ENCODE results near the gene XG. TPM values are rescaled to one million over a fixed set of nuclear protein-coding genes. Genes with fewer than 3 reads are reported as not detected.
"Not testable (repeated sequence)": the region's sequence is repeated elsewhere in the genome, so short reads cannot be mapped to it uniquely, and the experiment has no call there.

XG gene
- total and polyA plus RNA-seq, 7 experiments from 2014 or later: 0.22 to 0.71 TPM; not detected in 5

DNA sequence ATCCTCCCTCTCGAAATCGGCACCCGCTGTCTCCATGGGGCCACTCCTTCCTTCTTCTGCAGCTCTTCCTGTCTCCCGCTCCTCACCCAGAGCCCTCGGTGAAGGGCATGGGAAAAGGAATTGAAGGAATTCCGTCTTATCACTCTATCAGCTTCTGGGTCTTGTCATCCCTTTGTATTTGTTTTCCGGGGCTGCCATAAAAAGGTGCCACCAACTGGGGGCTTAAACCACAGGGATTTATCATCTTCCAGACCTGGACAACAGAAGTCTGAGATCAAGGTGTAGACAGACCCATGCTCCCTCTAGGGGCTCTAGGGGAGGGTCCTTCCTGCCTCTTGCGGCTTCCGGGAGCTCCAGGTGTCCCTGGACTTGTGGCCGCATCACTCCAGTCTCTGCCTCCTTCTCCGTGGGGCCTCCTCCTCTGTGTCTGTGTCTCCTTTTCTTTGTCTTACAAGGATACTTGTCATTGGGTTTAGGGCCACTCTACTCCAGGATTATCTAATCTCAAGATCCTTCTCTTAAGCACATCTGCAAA is 36.7 kb upstream of the XG start:
- no peaks in the 10 kb centered on the region for H3K27me3 Mint-ChIP-seq
- no peak for ATAC-seq
- intact Hi-C loops (cut with micrococcal nuclease): no loop called here
- peak overlapping the region in 2 of 10 donors; percentile 13 to 44 for H3K4me3 Mint-ChIP-seq
- no peak for DNase-seq
- H3K27me3 ChIP-seq (ENCODE audit: control insufficient read depth in 2 of 2, insufficient read depth in 2 of 2, low read length in 2 of 2): no peaks in the 10 kb centered on the region
- H3K4me1 ChIP-seq (ENCODE audit: control insufficient read depth in 2 of 2, insufficient read depth in 2 of 2, low read length in 2 of 2): peaks cover 11 to 19% of the 10 kb centered on the region in 2 donors
- peaks cover 0 to 41% (median 27%) of the 10 kb centered on the region in 3 experiments for H3K36me3 ChIP-seq (ENCODE audit: control insufficient read depth in 2 of 3, insufficient read depth in 3 of 3, low read length in 3 of 3)
- no peak overlapping the region for H3K4me3 ChIP-seq (ENCODE audit: low read length)
- H3K27ac ChIP-seq (ENCODE audit: low read depth, low read length): no peak overlapping the region
- peak overlapping the region in 6 of 9 donors; percentile 28 to 75 (median 40) for H3K27ac Mint-ChIP-seq
- peaks cover 15 to 53% (median 39%) of the 10 kb centered on the region in 5 donors for H3K36me3 Mint-ChIP-seq
- H3K9me3 Mint-ChIP-seq: no peaks in the 10 kb centered on the region
- no peaks in the 10 kb centered on the region for H3K9me3 ChIP-seq (ENCODE audit: control insufficient read depth in 2 of 3, low read length in 3 of 3)
- POLR2A ChIA-PET: no interaction called here
- CTCF ChIA-PET: no interaction called here
- peaks cover 14 to 58% (median 31%) of the 10 kb centered on the region in 7 donors for H3K4me1 Mint-ChIP-seq

DNA sequence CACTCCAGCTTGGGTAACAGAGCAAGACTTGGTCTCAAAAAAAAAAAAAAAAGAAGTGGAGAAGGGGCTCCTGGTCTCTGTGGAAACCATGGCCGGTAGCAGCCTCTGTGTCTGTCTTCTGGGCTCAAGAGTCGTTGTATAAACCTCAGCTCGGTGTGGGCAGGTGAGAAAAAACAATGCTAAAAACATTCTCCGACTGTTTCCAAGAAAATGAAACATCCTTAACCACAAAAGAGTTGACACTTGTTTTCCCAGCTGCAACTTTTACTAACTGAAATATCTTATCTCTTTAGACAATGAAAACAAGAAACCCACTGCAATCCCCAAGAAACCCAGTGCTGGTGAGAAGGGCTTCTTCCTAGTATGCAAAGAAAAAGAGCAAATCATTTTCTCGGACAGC is 34.5 kb upstream of the XG start:
- Histone ChIP-seq H3K4me1 (ENCODE audit: control insufficient read depth in 2 of 2, insufficient read depth in 2 of 2, low read length in 2 of 2) (peaks cover 9 to 11% of the 10 kb centered on the region in 2 donors), H3K27me3 (ENCODE audit: control insufficient read depth in 2 of 2, insufficient read depth in 2 of 2, low read length in 2 of 2) (no peaks in the 10 kb centered on the region), H3K9me3 (ENCODE audit: control insufficient read depth in 2 of 3, low read length in 3 of 3) (no peaks in the 10 kb centered on the region), H3K36me3 (ENCODE audit: control insufficient read depth in 2 of 3, insufficient read depth in 3 of 3, low read length in 3 of 3) (peaks cover 0 to 50% (median 35%) of the 10 kb centered on the region in 3 experiments), H3K4me3 (ENCODE audit: low read length) (no peak overlapping the region), H3K27ac (ENCODE audit: low read depth, low read length) (no peak overlapping the region)
- Mint-ChIP-seq H3K9me3 (no peaks in the 10 kb centered on the region), H3K27ac (peak overlapping the region in 2 of 9 donors; percentile 62 to 77), H3K4me3 (peak overlapping the region in 1 of 10 donors; percentile 39), H3K36me3 (peaks cover 15 to 51% (median 37%) of the 10 kb centered on the region in 5 donors), H3K27me3 (no peaks in the 10 kb centered on the region), H3K4me1 (peaks cover 6 to 43% (median 24%) of the 10 kb centered on the region in 7 donors)
- POLR2A ChIA-PET: no interaction called here
- DNase-seq (no peak), ATAC-seq (no peak)
- CTCF ChIA-PET: no interaction called here
- intact Hi-C loops (cut with micrococcal nuclease): no loop called here

DNA sequence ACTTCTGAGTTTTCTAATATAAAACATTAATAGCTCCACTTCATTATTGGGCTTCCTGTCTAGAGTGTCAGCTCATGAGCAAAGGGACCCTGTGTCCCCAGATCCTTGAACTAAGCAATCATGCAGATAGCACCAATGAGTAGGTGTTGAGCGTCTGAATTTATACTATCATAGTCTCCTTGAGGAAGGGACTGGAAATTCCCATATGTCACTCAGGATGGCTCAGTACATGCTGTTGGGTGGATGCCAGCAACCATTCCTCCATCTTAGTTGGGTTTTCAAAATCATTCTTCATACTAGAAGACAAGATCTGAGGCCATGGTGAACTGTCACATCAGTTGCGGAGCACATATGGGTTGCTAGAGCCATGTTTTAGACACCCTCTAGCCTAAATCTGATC is 33.0 kb upstream of the XG start:
- intact Hi-C loops (cut with micrococcal nuclease): no loop called here
- Mint-ChIP-seq H3K4me3 (no peak overlapping the region), H3K4me1 (peaks cover 6 to 41% (median 21%) of the 10 kb centered on the region in 7 donors), H3K9me3 (no peaks in the 10 kb centered on the region), H3K27me3 (no peaks in the 10 kb centered on the region), H3K27ac (peak overlapping the region in 3 of 9 donors; percentile 33 to 65 (median 54)), H3K36me3 (peaks cover 19 to 64% (median 48%) of the 10 kb centered on the region in 5 donors)
- Histone ChIP-seq H3K27me3 (ENCODE audit: control insufficient read depth in 2 of 2, insufficient read depth in 2 of 2, low read length in 2 of 2) (no peaks in the 10 kb centered on the region), H3K27ac (ENCODE audit: low read depth, low read length) (no peak overlapping the region), H3K9me3 (ENCODE audit: control insufficient read depth in 2 of 3, low read length in 3 of 3) (no peaks in the 10 kb centered on the region), H3K4me3 (ENCODE audit: low read length) (no peak overlapping the region), H3K36me3 (ENCODE audit: control insufficient read depth in 2 of 3, insufficient read depth in 3 of 3, low read length in 3 of 3) (peaks cover 0 to 65% (median 34%) of the 10 kb centered on the region in 3 experiments), H3K4me1 (ENCODE audit: control insufficient read depth in 2 of 2, insufficient read depth in 2 of 2, low read length in 2 of 2) (peaks cover 7 to 9% of the 10 kb centered on the region in 2 donors)
- ChIA-PET CTCF (no interaction called here), POLR2A (no interaction called here)
- no peak for ATAC-seq
- DNase-seq: no peak

DNA sequence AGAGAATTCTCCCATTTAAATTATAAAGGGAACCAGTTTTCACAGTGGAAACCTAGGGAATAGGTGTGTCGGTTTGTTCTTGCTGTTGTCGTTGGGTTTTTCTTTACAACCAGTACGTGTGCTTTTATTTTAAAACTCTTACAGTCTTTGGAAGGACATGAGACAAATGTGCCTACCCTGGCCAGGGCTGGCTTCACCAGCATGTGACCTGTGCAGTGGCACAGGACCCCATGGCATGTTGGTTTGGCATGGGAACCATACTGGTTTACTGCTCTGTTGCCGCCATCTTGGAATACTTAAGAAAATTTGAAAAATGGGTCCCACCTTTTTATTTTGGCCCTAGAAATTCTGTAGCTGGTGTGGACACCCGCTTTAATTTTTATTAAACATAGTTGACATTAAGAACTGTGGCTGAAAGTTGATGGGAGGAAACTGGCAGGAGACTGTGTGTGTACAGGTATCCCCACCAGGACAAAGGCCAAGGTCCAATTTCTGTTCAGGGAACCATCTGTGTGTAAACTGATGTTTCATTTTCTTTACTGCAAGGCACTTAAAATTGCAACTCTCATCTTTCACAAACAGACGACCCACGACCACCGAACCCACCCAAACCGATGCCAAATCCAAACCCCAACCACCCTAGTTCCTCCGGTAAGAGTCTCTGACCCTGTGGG is 31.9 kb upstream of the XG start:
- H3K9me3 ChIP-seq (ENCODE audit: control insufficient read depth in 2 of 3, low read length in 3 of 3): no peaks in the 10 kb centered on the region
- Mint-ChIP-seq H3K4me1 (peaks cover 6 to 33% (median 13%) of the 10 kb centered on the region in 7 donors), H3K9me3 (no peaks in the 10 kb centered on the region), H3K27ac (peak overlapping the region in 1 of 9 donors; percentile 54), H3K36me3 (peaks cover 19 to 65% (median 46%) of the 10 kb centered on the region in 5 donors), H3K4me3 (no peak overlapping the region), H3K27me3 (no peaks in the 10 kb centered on the region)
- no peaks in the 10 kb centered on the region for H3K27me3 ChIP-seq (ENCODE audit: control insufficient read depth in 2 of 2, insufficient read depth in 2 of 2, low read length in 2 of 2)
- no peak overlapping the region for H3K4me3 ChIP-seq (ENCODE audit: low read length)
- H3K27ac ChIP-seq (ENCODE audit: low read depth, low read length): no peak overlapping the region
- H3K4me1 ChIP-seq (ENCODE audit: control insufficient read depth in 2 of 2, insufficient read depth in 2 of 2, low read length in 2 of 2): peaks cover under 1 to 2% of the 10 kb centered on the region in 2 donors
- intact Hi-C loops (cut with micrococcal nuclease): no loop called here
- ChIA-PET POLR2A (no interaction called here), CTCF (no interaction called here)
- no peak for DNase-seq
- H3K36me3 ChIP-seq (ENCODE audit: control insufficient read depth in 2 of 3, insufficient read depth in 3 of 3, low read length in 3 of 3): peaks cover 0 to 72% (median 39%) of the 10 kb centered on the region in 3 experiments
- ATAC-seq: no peak

DNA sequence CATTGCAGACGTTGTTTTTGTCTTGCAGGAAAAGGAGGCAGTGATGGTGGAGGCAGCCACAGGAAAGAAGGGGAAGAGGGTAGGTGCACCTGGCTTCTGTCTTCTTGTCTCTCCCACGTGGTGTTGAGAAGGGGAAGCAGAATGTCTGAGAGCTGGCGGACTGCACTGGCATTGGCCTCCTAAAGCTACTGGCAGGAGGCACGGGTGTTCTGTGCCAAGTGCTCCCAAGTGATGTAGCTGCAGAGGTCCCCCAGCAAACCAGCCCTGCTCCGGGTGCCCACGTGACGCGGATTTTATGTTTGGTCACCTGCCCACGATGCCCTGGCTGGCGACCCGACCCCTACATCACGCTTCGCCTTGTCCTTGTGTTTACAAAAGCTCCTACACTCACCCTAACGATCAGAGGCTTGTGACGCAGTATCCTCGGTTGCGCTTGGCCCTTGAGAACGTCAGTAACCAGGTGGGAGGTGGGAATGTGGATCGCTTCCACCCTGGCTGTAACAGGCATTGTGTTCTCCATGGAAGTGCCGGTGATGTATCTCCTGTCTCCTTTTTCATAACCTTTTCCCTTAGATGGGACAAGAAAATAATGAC is 28.5 kb upstream of the XG start:
- Mint-ChIP-seq H3K9me3 (peaks cover 0 to 3% (median 0%) of the 10 kb centered on the region in 11 donors), H3K4me1 (peaks cover 0 to 6% (median 3%) of the 10 kb centered on the region in 7 donors), H3K4me3 (no peak overlapping the region), H3K36me3 (peaks cover 11 to 65% (median 51%) of the 10 kb centered on the region in 5 donors), H3K27ac (no peak overlapping the region), H3K27me3 (no peaks in the 10 kb centered on the region)
- H3K36me3 ChIP-seq (ENCODE audit: control insufficient read depth in 2 of 3, insufficient read depth in 3 of 3, low read length in 3 of 3): peaks cover 0 to 81% (median 34%) of the 10 kb centered on the region in 3 experiments
- no peak overlapping the region for H3K4me3 ChIP-seq (ENCODE audit: low read length)
- no peaks in the 10 kb centered on the region for H3K4me1 ChIP-seq (ENCODE audit: control insufficient read depth in 2 of 2, insufficient read depth in 2 of 2, low read length in 2 of 2)
- H3K27me3 ChIP-seq (ENCODE audit: control insufficient read depth in 2 of 2, insufficient read depth in 2 of 2, low read length in 2 of 2): no peaks in the 10 kb centered on the region
- DNase-seq (no peak), ATAC-seq (no peak)
- no peaks in the 10 kb centered on the region for H3K9me3 ChIP-seq (ENCODE audit: control insufficient read depth in 2 of 3, low read length in 3 of 3)
- intact Hi-C loops (cut with micrococcal nuclease): no loop called here
- POLR2A ChIA-PET: no interaction called here
- no peak overlapping the region for H3K27ac ChIP-seq (ENCODE audit: low read depth, low read length)
- CTCF ChIA-PET: no interaction called here

DNA sequence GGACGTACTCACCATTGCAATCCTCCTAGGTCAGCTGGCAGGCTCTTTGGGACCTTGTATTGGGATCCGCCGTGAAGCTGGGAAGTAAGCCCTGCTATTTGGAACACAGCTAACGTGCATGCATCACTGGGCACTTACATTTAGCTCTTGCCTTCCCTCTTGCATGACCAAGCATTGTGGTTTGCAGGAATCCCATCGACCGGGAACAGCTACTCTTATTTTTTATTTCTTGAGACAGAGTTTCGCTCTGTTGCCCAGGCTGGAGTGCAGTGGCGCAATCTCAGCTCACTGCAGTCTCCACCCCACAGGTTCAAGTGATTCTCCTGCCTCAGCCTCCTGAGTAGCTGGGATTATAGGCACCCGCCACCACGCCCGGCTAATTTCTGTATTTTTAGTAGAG is 24.6 kb upstream of the XG start:
- peaks cover 13 to 60% (median 43%) of the 10 kb centered on the region in 5 donors for H3K36me3 Mint-ChIP-seq
- H3K9me3 ChIP-seq (ENCODE audit: control insufficient read depth in 2 of 3, low read length in 3 of 3); H3K4me3 ChIP-seq (ENCODE audit: low read length); H3K9me3 Mint-ChIP-seq; H3K27me3 ChIP-seq (ENCODE audit: control insufficient read depth in 2 of 2, insufficient read depth in 2 of 2, low read length in 2 of 2); H3K4me1 Mint-ChIP-seq; CTCF ChIA-PET; ATAC-seq; H3K4me1 ChIP-seq (ENCODE audit: control insufficient read depth in 2 of 2, insufficient read depth in 2 of 2, low read length in 2 of 2); POLR2A ChIA-PET; DNase-seq; H3K27me3 Mint-ChIP-seq; H3K27ac Mint-ChIP-seq; H3K27ac ChIP-seq (ENCODE audit: low read depth, low read length); H3K4me3 Mint-ChIP-seq: not testable (repeated sequence)
- intact Hi-C loops (cut with micrococcal nuclease): loop anchor here (5.0 kb wide), 1 partner anchor 35 kb away; the partner anchor contains the start of gene CD99 (in 2 of the 2)
- H3K36me3 ChIP-seq (ENCODE audit: control insufficient read depth in 2 of 3, insufficient read depth in 3 of 3, low read length in 3 of 3): peaks cover 0 to 75% (median 13%) of the 10 kb centered on the region in 3 experiments

Data from naive thymus-derived CD4-positive, alpha-beta T cell (primary cell).